Mammary epithelial cell (primary cell): Measurements from ENCODE around the gene ETAA1.

Experiments used
- EZH2 ChIP-seq: IDR thresholded peaks from 2 replicates; pipeline ENCODE4 v1.6.1; 2012; ENCODE audit warnings: low read length, inconsistent platforms, borderline replicate concordance
- TF ChIP-seq, protein P1 (sequence below), 2 donors: IDR thresholded peaks in 1 of 2; conservative IDR thresholded peaks in 1 of 2; 2 replicates each; pipeline ENCODE4 v1.5.1; 2011 to 2012; ENCODE audit warnings: inconsistent platforms in 2 of 2, low read length in 2 of 2, mild to moderate bottlenecking in 2 of 2, control low read depth in 1 of 2, low read depth in 1 of 2; ENCODE audit not compliant: insufficient read depth in 1 of 2; ENCODE audit errors: extremely low read depth in 1 of 2

DNA sequence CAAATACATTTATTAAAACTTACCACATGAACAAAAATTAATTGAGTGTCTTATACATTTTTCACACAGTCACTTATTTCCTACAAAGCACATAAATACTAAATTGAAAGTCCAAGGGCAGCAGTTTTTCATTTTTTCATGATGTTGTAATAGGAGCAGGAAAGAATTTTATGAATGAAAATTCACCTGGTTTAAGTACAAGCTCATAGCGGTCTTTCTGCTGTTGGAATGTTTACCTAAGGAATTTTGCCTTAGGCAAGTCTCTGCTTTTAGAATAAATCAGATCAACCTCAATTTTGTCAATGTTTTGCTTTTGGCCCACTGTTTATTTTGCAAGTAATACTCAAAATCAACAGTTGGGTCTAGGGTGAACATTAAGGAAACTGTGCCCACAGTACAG, 40.0 kb downstream of the ETAA1 start:
- TF ChIP-seq, protein P1, sequence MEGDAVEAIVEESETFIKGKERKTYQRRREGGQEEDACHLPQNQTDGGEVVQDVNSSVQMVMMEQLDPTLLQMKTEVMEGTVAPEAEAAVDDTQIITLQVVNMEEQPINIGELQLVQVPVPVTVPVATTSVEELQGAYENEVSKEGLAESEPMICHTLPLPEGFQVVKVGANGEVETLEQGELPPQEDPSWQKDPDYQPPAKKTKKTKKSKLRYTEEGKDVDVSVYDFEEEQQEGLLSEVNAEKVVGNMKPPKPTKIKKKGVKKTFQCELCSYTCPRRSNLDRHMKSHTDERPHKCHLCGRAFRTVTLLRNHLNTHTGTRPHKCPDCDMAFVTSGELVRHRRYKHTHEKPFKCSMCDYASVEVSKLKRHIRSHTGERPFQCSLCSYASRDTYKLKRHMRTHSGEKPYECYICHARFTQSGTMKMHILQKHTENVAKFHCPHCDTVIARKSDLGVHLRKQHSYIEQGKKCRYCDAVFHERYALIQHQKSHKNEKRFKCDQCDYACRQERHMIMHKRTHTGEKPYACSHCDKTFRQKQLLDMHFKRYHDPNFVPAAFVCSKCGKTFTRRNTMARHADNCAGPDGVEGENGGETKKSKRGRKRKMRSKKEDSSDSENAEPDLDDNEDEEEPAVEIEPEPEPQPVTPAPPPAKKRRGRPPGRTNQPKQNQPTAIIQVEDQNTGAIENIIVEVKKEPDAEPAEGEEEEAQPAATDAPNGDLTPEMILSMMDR (conservative IDR thresholded peaks at IDR 0.05 in 1 of 2, IDR thresholded peaks at IDR 0.05 in 1 of 2; ENCODE audit: extremely low read depth in 1 of 2, insufficient read depth in 1 of 2, low read depth in 1 of 2, low read length in 2 of 2): no peak
- no peak for TF ChIP-seq EZH2
